SK-N-SH (cell line): Measurements from ENCODE around the gene NPPB. TPM values are rescaled to one million over a fixed set of nuclear protein-coding genes. Genes with fewer than 3 reads are reported as not detected.

Experiments used
- CTCF ChIA-PET: fragments of 300-600, 350-600 bp; formaldehyde crosslinking; extraction: SDS; loops from one replicate; lab custom pipeline; 2021; lab: Yijun Ruan, JAX
- POLR2A ChIA-PET: fragments of 350-600 bp; sonication (Branson Sonifier 250); formaldehyde crosslinking; extraction: SDS; loops from one replicate; lab custom pipeline; 2020; ENCODE audit warnings: antibody characterized with exemption, inconsistent platforms; lab: Yijun Ruan, JAX
- DNase-seq: peaks from one replicate; pipeline ENCODE4 v3.0.0; 2012
- H2AFZ ChIP-seq: fragments of 200-600 bp; sonication (generic); 2 replicates; pipeline ENCODE4 v1.8.1; 2016; ENCODE audit warnings: antibody characterized with exemption, mild to moderate bottlenecking, low read depth
- H3F3A ChIP-seq: fragments of 200-600 bp; sonication (generic); replicated peaks from 2 replicates; pipeline ENCODE3; 2016; ENCODE audit warnings: antibody characterized with exemption, mild to moderate bottlenecking; ENCODE audit not compliant: insufficient read depth
- H3K27ac ChIP-seq, 2 experiments: fragments of 200-500 bp in 1 of 2; fragments of 200-600 bp in 1 of 2; sonication (Bioruptor generic) in 1 of 2; sonication (generic), shearing (Covaris generic) in 1 of 2; 2 replicates each; pipeline versions ENCODE4 v1.5.1 to v1.6.1; 2014 to 2016; ENCODE audit warnings: low read depth in 2 of 2, inconsistent platforms in 1 of 2, low read length in 1 of 2, mild to moderate bottlenecking in 1 of 2, mixed read lengths in 1 of 2
- H3K27me3 ChIP-seq: fragments of 200-600 bp; sonication (generic), shearing (Covaris generic); 2 replicates; pipeline ENCODE4 v1.6.1; 2016; ENCODE audit warnings: mixed run types; ENCODE audit not compliant: insufficient read depth
- H3K36me3 ChIP-seq, 2 experiments: fragments of 200-500 bp in 1 of 2; fragments of 200-600 bp in 1 of 2; sonication (Bioruptor generic) in 1 of 2; sonication (generic) in 1 of 2; replicated peaks in 1 of 2; 2 replicates each; pipeline versions ENCODE3 to v1.5.1; 2014 to 2016; ENCODE audit warnings: low read length in 1 of 2, mild to moderate bottlenecking in 1 of 2; ENCODE audit not compliant: insufficient read depth in 2 of 2, control insufficient read depth in 1 of 2
- H3K4me1 ChIP-seq, 2 experiments: fragments of 200-500 bp in 1 of 2; fragments of 200-600 bp in 1 of 2; sonication (Bioruptor generic) in 1 of 2; sonication (generic), shearing (Covaris generic) in 1 of 2; 2 replicates each; pipeline versions ENCODE4 v1.5.1 to v1.6.1; 2014 to 2016; ENCODE audit warnings: low read depth in 1 of 2, low read length in 1 of 2, mixed run types in 1 of 2; ENCODE audit not compliant: insufficient read depth in 2 of 2, control insufficient read depth in 1 of 2
- H3K4me2 ChIP-seq: fragments of 200-600 bp; sonication (generic), shearing (Covaris generic); 2 replicates; pipeline ENCODE4 v1.6.1; 2017; ENCODE audit warnings: mixed run types
- H3K4me3 ChIP-seq, 2 experiments: fragments of 200-500 bp in 1 of 2; fragments of 200-600 bp in 1 of 2; sonication (Bioruptor generic) in 1 of 2; sonication (generic), shearing (Covaris generic) in 1 of 2; 2 replicates each; pipeline versions ENCODE4 v1.5.1 to v1.8.1; 2014 to 2016; ENCODE audit warnings: low read depth in 2 of 2, inconsistent platforms in 1 of 2, low read length in 1 of 2, mild to moderate bottlenecking in 1 of 2, mixed read lengths in 1 of 2, moderate library complexity in 1 of 2
- H3K79me2 ChIP-seq: fragments of 200-600 bp; sonication (generic); 2 replicates; pipeline ENCODE4 v1.8.1; 2017; ENCODE audit warnings: mild to moderate bottlenecking; ENCODE audit not compliant: insufficient read depth
- H3K9ac ChIP-seq: fragments of 200-600 bp; sonication (generic); 2 replicates; pipeline ENCODE4 v1.6.1; 2017; ENCODE audit warnings: mixed run types
- H3K9me2 ChIP-seq: fragments of 200-600 bp; sonication (generic); 2 replicates; pipeline ENCODE4 v1.6.1; 2017; ENCODE audit warnings: mixed run types
- H3K9me3 ChIP-seq: fragments of 200-600 bp; sonication (generic); 2 replicates; pipeline ENCODE4 v1.6.1; 2017; ENCODE audit warnings: mixed run types, mild to moderate bottlenecking, moderate library complexity
- H4K20me1 ChIP-seq: fragments of 200-600 bp; sonication (generic); 2 replicates; pipeline ENCODE4 v1.6.1; 2017; ENCODE audit warnings: mild to moderate bottlenecking, mixed run types; ENCODE audit not compliant: insufficient read depth
- CHD2 ChIP-seq: fragments of 150-350 bp; IDR thresholded peaks from 2 replicates; pipeline ENCODE4 v1.6.1; 2018; ENCODE audit warnings: low read length; ENCODE audit not compliant: partially characterized antibody
- CTCF ChIP-seq: fragments of 200-600 bp; sonication (generic); IDR thresholded peaks from 2 replicates; pipeline ENCODE4 v1.6.1; 2017; ENCODE audit warnings: antibody characterized with exemption, mild to moderate bottlenecking, moderate library complexity
- ELF1 ChIP-seq: IDR thresholded peaks from 2 replicates; pipeline ENCODE4 v1.4.0; 2012
- EZH2phosphoT487 ChIP-seq: fragments of 200-600 bp; sonication (generic); IDR thresholded peaks from 2 replicates; pipeline ENCODE4 v1.6.1; 2017; ENCODE audit warnings: low read depth, mixed run types, mild to moderate bottlenecking, antibody characterized with exemption, moderate library complexity, borderline replicate concordance
- FOSL2 ChIP-seq: IDR thresholded peaks from 2 replicates; pipeline ENCODE4 v1.4.0; 2012; ENCODE audit warnings: low read depth, mild to moderate bottlenecking, moderate library complexity, borderline replicate concordance
- FOXM1 ChIP-seq: IDR thresholded peaks from 2 replicates; pipeline ENCODE4 v1.4.0; 2012; ENCODE audit warnings: low read depth, mild to moderate bottlenecking
- IRF3 ChIP-seq: fragments of 150-350 bp; IDR thresholded peaks from 2 replicates; pipeline ENCODE4 v1.6.1; 2016; ENCODE audit warnings: mild to moderate bottlenecking, low read depth, low read length
- JUND ChIP-seq: IDR thresholded peaks from 2 replicates; pipeline ENCODE4 v1.4.0; 2012
- NFIC ChIP-seq: IDR thresholded peaks from 2 replicates; pipeline ENCODE4 v1.4.0; 2012; ENCODE audit warnings: borderline replicate concordance
- PBX3 ChIP-seq: IDR thresholded peaks from 2 replicates; pipeline ENCODE4; 2012
- RAD21 ChIP-seq: IDR thresholded peaks from 2 replicates; pipeline ENCODE4 v1.6.1; 2012; ENCODE audit warnings: mild to moderate bottlenecking, low read length
- REST ChIP-seq: IDR thresholded peaks from 2 replicates; pipeline ENCODE4 v1.6.1; 2012; ENCODE audit warnings: mild to moderate bottlenecking, low read depth, low read length, moderate library complexity
- SIN3A ChIP-seq: IDR thresholded peaks from 2 replicates; pipeline ENCODE4 v1.6.1; 2012; ENCODE audit warnings: low read depth, mild to moderate bottlenecking, low read length, moderate library complexity, borderline replicate concordance
- TAF1 ChIP-seq: IDR thresholded peaks from 2 replicates; pipeline ENCODE4 v1.6.1; 2012; ENCODE audit warnings: low read depth, mild to moderate bottlenecking, low read length, moderate library complexity, borderline replicate concordance
- TEAD4 ChIP-seq: IDR thresholded peaks from 2 replicates; pipeline ENCODE4 v1.4.0; 2012; ENCODE audit warnings: mild to moderate bottlenecking, borderline replicate concordance; ENCODE audit not compliant: insufficient read depth
- YY1 ChIP-seq: IDR thresholded peaks from 2 replicates; pipeline ENCODE4 v1.4.0; 2012; ENCODE audit warnings: low read depth, mild to moderate bottlenecking
- WGBS: methylation state at CpG from one replicate; pipeline ENCODE4 v1.1.6; 2017; ENCODE audit warnings: low lambda C conversion rate; 5-methylcytosine and 5-hydroxymethylcytosine counted together
- polyA plus RNA-seq, 3 experiments: library from polyadenylated mRNA; depleted of rRNA; stranded (reverse); fragments of >200 nt; gene quantifications; 2 replicates each; pipeline ENCODE4 v1.2.3, GENCODE V29; 2012

NPPB gene
- polyA plus RNA-seq, 1 of the 3 experiments (the other 2 are of a cell fraction) = 0.85 TPM

- Histone ChIP-seq H3K27ac (peak overlapping the region; percentile 12 to 35; a peak in 1 of 4 replicates), H3K36me3 (peaks cover 19 to 65% of the 10 kb centered on the region in 2 experiments), H3F3A (peaks cover 14% of the 10 kb centered on the region), H3K9me3 (no peaks in the 10 kb centered on the region), H3K4me3 (no peak overlapping the region), H3K4me1 (no peaks in the 10 kb centered on the region), H2AFZ (no peak overlapping the region), H3K9ac (no peak overlapping the region), H3K9me2 (no peaks in the 10 kb centered on the region), H4K20me1 (no peaks in the 10 kb centered on the region), H3K4me2 (no peak overlapping the region), H3K79me2 (no peaks in the 10 kb centered on the region), H3K27me3 (no peaks in the 10 kb centered on the region)
- CTCF ChIA-PET = interaction anchor here (6.4 kb wide), 1 partner anchor 17 kb away, joined by 29 read pairs; no protein-coding TSS in a partner anchor
- WGBS = 83% methylated on average over 3 of the region's 3 CpGs
- DNase-seq = no peak
- POLR2A ChIA-PET = no interaction called here
- TF ChIP-seq JUND = no peak
- no peak for TF ChIP-seq IRF3
- TF ChIP-seq FOSL2 = no peak
- no peak for TF ChIP-seq CTCF
- no peak for TF ChIP-seq SIN3A
- TF ChIP-seq NFIC = no peak
- TF ChIP-seq TEAD4 = no peak
- TF ChIP-seq PBX3 = no peak
- no peak for TF ChIP-seq YY1
- TF ChIP-seq CHD2 = no peak
- no peak for TF ChIP-seq ELF1
- no peak for TF ChIP-seq EZH2phosphoT487
- TF ChIP-seq RAD21 = no peak
- TF ChIP-seq REST = no peak
- no peak for TF ChIP-seq FOXM1
- TF ChIP-seq TAF1 = no peak
These were observed 36.7 kb downstream of the NPPB start for GRCh38 chr1:11822091-11822490.
